ENCODE results near the gene TMTC2.

- TF ChIP-seq EZH2 (IDR thresholded peaks at IDR 0.05; ENCODE audit: insufficient read depth, poor library complexity, severe bottlenecking) (no peak), EZH2phosphoT487 (IDR thresholded peaks at IDR 0.05; ENCODE audit: insufficient read depth, low read depth) (no peak)
Measured at GRCh38 chr12:82880442-82880901, 193.8 kb downstream of the TMTC2 start.

Measured in GM23248 (cell line).